NCI-H510A (cell line): Measurements from ENCODE around the gene AFG1L.
"Not testable (repeated sequence)": the region's sequence is repeated elsewhere in the genome, so short reads cannot be mapped to it uniquely, and the experiment has no call there.

Experiments
- DNase-seq: peaks from one replicate; lab custom pipeline; 2025; lab: John Stamatoyannopoulos, UW

AFG1L gene

DNA sequence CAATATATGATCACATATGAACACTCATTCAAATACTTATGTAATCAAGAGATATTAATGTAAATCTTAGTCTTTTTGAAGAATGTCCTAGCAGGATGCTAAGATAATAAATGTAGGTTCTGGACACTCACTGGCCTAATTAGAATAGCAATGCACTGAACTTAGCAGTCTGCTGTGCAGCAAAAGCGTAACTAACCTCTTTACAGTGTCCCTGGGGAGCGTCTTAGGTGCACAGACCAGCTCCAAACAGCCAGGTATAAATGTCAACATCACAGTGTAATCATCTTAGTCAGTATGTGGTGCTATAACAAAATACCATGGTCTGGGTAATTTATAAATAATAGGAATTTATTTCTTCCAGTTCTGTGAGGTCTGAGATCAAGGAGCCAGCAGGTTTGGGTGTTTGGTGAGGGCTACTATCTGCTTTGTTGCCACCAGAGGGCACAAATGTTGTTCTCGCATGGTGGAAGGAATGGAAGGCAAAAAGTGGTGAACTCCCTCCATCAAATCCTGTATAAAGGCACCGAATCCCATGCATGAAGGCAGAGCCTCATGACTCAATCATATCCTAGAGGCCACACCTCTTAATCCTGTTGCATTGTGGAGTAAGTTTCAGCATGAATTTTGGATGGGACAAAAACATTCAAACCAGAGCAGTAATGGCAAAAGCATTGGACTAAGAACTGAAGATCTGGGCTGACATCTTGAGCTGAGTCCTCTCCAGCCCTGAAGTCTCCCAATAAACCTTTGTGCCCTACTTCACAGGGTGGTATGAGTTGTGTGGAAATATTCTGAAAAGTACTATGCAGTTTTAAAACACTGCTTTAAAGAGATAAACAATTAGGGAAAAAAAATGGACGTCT lies 224.1 kb downstream of the AFG1L start:
- DNase-seq: no peak

DNA sequence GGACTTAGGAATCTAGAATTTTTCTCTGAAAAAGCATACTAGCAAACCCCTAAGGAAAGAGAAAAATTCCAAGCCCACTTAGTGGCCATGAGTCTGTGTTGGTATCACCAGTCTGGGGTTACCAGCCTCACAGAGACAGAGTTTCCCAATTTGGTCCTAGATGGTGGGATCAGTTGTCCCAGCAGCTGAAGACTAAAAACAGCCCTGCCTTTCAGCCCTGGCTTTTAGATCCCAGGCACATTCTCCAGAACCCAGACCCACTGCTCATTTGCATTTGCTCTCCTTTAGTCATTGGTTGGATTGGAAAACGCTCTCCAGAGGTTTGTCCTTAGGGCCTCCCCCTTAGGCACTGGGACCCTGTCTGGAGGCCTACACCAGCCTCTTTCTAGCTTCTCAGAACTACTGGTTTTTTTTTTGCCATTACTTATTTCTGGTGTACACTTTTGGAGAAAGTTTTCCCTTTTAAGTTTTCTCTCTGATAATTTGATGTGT lies 226.8 kb downstream of the AFG1L start:
- DNase-seq: no peak

DNA sequence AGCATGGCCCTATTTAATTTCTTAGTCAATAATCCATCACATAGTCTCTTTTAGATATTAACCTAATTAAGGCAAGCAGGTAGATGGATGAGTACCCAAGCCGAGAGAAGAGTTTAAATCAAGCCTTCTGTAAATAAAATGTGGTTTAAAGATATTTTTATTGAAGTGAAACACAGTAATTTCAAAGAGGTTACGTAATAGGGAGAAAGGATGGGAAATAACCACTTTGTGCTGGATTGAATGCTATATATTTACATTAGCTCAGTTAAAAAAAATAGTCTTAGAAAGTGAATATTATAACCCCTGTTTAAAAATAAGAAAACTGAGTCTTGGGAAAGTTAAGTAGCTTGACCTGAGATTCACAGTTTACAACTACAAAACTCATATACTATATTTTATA lies 228.8 kb downstream of the AFG1L start:
- no peak for DNase-seq

DNA sequence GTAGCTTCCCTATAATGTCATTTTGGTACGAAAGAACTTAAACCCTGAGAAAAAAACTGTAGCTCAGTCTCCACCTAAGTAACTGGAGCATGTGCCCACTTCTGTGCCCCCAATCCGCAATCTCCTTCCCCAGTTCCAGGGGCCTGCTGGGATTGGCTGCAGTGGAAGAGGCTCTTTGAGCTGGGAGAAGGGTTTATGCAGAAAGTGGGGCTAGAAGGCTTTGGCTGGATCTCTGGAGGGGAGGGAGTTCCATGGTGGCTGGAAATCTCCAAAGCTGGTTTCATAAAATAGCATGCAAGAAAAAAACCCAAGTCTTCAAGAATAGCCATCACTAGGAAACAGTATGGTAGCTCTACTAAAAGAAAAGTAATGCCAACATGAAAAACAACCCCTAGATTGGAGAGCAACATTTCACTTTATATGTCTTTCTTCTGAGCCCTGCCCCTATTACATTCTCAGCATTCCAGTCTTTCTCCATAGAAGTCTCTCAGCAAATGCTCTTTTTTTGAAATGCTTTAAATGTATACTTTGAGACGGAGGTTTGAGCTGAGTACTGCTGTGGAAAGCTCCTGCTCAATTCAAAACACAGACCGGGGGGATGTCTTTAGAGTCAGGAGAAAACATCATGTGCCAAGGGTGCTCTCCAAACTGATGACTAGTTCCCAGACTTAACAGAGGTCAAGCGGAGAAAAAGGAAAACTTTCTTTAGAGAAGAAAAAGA lies 229.8 kb downstream of the AFG1L start:
- no peak for DNase-seq

- no peak for DNase-seq
Observed at GRCh38 chr6:108526739-108527174, 231.9 kb downstream of the AFG1L start.

GRCh38 chr6:108528878-108529277 lies 234.0 kb downstream of the AFG1L start:
- no peak for DNase-seq

- no peak for DNase-seq
Observed at GRCh38 chr6:108531332-108531731, 236.5 kb downstream of the AFG1L start.

GRCh38 chr6:108535114-108535742 lies 240.4 kb downstream of the AFG1L start:
- DNase-seq: no peak

- not testable (repeated sequence) for DNase-seq
Observed at GRCh38 chr6:108535920-108536535, 241.2 kb downstream of the AFG1L start.

- peak; percentile 8 for DNase-seq
Observed at GRCh38 chr6:108541843-108542759, 247.2 kb downstream of the AFG1L start.

DNA sequence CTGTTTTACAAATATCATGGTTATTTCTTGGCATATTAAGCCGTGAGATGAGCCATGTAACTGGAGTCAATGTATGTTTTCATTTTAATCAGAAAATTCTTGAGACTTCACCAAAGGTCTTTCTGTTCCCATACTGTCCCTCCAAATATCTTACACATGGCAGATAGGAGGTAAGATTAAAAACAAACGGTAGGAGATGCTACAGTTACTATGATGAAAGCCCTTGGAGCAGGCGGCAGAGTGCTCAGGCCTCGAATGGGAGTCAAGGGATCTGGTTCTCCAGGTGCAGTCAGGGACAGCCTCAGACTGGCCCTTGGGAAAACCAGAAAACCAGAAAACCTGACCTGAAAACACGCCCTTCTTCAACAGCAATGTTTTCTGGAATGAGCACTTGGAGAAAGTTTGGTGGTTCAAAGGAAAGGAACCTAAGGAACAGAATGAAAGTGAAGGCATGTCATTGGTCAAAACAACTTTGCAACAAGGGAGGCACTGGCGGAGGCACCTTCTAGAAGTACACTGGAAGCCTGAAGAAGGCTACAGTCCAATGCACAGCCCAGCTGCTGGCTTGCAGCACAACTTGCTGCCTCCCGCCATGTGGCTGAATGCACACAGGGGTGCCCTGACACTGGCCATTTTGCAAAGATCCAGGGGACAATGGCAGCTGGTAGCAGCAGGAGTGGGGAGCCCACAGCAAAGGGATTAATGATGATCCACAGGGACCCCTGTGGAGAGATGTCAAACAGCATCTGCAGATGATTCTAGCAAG lies 248.5 kb downstream of the AFG1L start:
- no peak for DNase-seq

- no peak for DNase-seq
Observed at GRCh38 chr6:108544606-108545005, 249.8 kb downstream of the AFG1L start.

DNA sequence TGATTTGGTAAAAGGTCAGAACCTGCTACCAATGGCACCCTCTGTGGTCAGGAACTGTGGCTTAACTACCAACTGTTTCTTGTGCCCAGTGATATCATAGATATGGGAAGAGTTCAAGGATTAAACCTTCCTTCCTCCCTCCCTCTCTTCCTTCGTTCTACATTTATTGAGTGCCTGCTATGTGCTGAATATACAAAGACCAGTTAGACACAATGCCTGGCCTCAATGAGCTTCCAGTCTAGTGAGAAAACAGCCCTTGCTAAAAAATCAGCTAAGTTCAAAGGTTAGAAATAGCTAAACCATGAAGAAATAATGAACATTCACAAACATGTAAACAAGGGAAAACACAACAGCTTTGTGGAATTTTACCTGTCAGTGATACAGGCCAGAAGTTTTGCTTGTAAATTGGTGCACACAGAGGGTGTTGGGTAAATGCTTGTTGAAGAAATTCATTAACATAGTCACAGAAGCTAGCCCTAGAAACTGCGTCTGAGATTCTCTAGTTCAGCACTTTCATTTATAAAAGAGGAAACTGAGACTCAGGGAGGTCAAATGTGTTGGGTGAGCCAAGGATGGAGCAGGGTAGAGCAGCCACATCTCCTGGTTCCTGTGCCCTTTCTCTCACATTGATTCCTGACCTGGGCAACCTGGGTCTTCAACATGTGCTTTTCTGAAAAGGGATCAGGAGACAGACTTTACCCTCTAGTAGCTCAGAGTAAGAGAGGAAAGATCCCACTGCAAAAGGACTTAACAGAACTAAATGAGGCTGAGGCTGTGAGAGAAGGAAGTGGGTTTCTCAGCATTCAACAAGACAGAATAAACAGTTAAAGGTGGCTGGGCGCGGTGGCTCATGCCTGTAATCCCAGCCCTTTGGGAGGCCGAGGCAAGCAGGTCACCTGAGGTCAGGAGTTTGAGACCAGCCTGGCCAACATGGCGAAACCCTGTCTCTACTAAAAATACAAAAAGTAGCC lies 251.5 kb downstream of the AFG1L start:
- DNase-seq: no peak

DNA sequence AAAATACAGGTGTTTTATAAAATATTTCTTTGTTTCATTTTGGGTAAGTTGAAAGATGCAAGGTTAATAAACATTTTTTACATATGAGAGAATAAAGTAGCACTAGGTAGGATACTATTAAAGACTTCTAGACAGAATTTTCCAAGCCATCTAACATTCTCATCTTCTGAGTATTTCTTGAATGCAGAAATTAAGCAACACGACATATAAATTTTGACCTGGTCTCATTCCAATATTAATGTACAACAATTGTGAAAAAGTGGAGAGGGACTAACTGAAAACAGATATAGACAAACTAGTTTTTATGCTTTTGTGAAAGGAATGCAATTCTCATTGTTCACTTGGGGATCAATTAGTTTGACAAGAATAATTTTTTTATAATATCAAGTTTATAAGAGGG lies 254.4 kb downstream of the AFG1L start:
- no peak for DNase-seq

- DNase-seq: no peak
Observed at GRCh38 chr6:108549741-108550140, 254.9 kb downstream of the AFG1L start.

DNA sequence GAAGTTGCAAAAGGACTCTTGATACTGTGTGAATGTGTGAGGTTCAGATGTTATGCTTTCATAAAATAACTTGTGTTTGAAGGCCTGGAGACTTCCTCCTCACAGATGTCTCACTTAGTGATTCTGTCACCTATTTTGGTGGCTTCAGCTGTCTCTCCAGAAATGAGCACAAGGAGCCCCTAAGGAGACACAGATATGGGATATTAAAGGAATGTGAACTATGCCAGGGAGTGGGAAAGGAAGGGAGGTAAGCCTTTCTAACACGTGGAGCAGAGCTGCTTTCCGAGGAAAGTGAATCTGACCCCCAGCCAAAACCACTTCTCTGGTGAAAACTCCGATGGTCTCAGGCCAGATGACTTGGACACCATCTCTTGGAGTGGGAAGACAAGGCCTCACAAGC lies 255.4 kb downstream of the AFG1L start:
- DNase-seq: no peak

GRCh38 chr6:108555399-108556052 lies 260.7 kb downstream of the AFG1L start:
- DNase-seq: no peak

DNA sequence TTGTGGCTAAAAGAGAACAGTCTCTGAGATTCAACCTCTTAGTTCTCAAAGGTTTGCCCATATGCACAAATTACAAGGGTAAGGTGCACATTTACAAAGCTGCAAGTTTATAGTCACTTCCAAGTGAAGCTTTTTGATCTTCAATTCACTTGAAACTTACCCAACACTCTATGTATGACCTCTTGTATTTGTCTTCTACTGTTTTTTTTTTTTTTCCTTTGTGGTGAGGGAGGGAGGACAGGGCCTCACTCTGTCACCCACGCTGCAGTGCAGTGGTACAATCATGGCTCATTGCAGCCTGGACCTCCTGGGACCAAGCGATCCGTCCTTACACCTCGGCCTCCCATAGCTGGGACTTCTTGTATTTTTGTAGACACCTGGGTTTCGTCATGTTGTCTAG lies 261.4 kb downstream of the AFG1L start:
- DNase-seq: no peak
